HepG2 (cell line): ENCODE data around the gene RABGAP1. TPM values are rescaled to one million over a fixed set of nuclear protein-coding genes. Genes with fewer than 3 reads are reported as not detected.

Experiments used
- ARNT ChIP-seq: fragments of 450-650 bp; IDR thresholded peaks from 2 replicates; pipeline ENCODE4 v1.6.1; 2017
- CSRNP2 ChIP-seq: sonication (generic); formaldehyde crosslinking; conservative IDR thresholded peaks from 2 replicates; pipeline ENCODE4 v1.8.0; 2022; ENCODE audit warnings: low read depth, missing genetic modification reagents
- DMAP1 ChIP-seq: IDR thresholded peaks from 2 replicates; pipeline ENCODE4 v1.6.1; 2016
- DMTF1 ChIP-seq: sonication (generic); formaldehyde crosslinking; IDR thresholded peaks from 2 replicates; pipeline ENCODE4 v1.4.0; 2020; ENCODE audit warnings: mild to moderate bottlenecking, missing genetic modification reagents
- MAFK ChIP-seq, 2 experiments: IDR thresholded peaks in 1 of 2; conservative IDR thresholded peaks in 1 of 2; 2 replicates each; pipeline ENCODE4 v1.6.1; 2011; ENCODE audit warnings: improper control_type of control experiment in 2 of 2, low read length in 2 of 2
- MLX ChIP-seq: IDR thresholded peaks from 2 replicates; pipeline ENCODE4 v1.6.1; 2016
- MYC ChIP-seq: sonication (generic); formaldehyde crosslinking; IDR thresholded peaks from 2 replicates; pipeline ENCODE4 v1.9.0; 2021; ENCODE audit warnings: missing genetic modification reagents, borderline replicate concordance
- NFE2L2 ChIP-seq: fragments of 150-350 bp; IDR thresholded peaks from 2 replicates; pipeline ENCODE4 v1.6.1; 2014; ENCODE audit warnings: low read length
- TAF1 ChIP-seq: sonication (generic); formaldehyde crosslinking; IDR thresholded peaks from 2 replicates; pipeline ENCODE4 v1.4.0; 2020; ENCODE audit warnings: missing genetic modification reagents
- TERF1 ChIP-seq: sonication (generic); formaldehyde crosslinking; IDR thresholded peaks from 2 replicates; pipeline ENCODE4 v1.8.0; 2022; ENCODE audit warnings: mild to moderate bottlenecking, missing genetic modification reagents, moderate library complexity
- ZNF225 ChIP-seq: sonication (generic); formaldehyde crosslinking; IDR thresholded peaks from 2 replicates; pipeline ENCODE4 v1.4.0; 2020; ENCODE audit warnings: mild to moderate bottlenecking, missing genetic modification reagents
- ZNF350 ChIP-seq: sonication (generic); formaldehyde crosslinking; IDR thresholded peaks from 2 replicates; pipeline ENCODE4 v1.4.0; 2020; ENCODE audit warnings: mild to moderate bottlenecking, low read depth, missing genetic modification reagents, borderline replicate concordance
- ZNF383 ChIP-seq: sonication (generic); formaldehyde crosslinking; IDR thresholded peaks from 2 replicates; pipeline ENCODE4 v1.4.0; 2020; ENCODE audit warnings: missing genetic modification reagents, mild to moderate bottlenecking, borderline replicate concordance
- ZNF432 ChIP-seq: sonication (generic); formaldehyde crosslinking; IDR thresholded peaks from 2 replicates; pipeline ENCODE4 v1.5.0; 2020; ENCODE audit warnings: missing genetic modification reagents, mild to moderate bottlenecking, borderline replicate concordance
- ZSCAN9 ChIP-seq: IDR thresholded peaks from 2 replicates; pipeline ENCODE4 v1.6.1; 2016; ENCODE audit warnings: borderline replicate concordance
- polyA plus RNA-seq, 8 experiments: library from polyadenylated mRNA; depleted of rRNA in 3 of 8; stranded (reverse) in 7 of 8; unstranded in 1 of 8; fragments of >200 nt; fragmentation: Illumina TruSeq in 4 of 8; extraction: Trizol in 4 of 8; gene quantifications; 2 replicates each; pipeline versions ENCODE4 v1.2.1 to v1.2.3, GENCODE V29; 2011 to 2016; ENCODE audit warnings: low read depth in 4 of 8, missing spikeins in 1 of 8, mixed read lengths in 1 of 8; ENCODE audit not compliant: insufficient read depth in 1 of 8
- total RNA-seq, 5 experiments: library from RNA; depleted of rRNA; stranded (reverse); fragments of >200 nt; fragmentation: Illumina TruSeq; extraction: Trizol; gene quantifications; 2 replicates each; pipeline ENCODE4 v1.2.3, GENCODE V29; 2016; ENCODE audit warnings: low read depth in 1 of 5

Gene RABGAP1
- total and polyA plus RNA-seq, 2 of the 13 experiments (the other 11 are each of a cell fraction or from before 2014, with no cell fraction given): 19.1 to 19.3 TPM

- no peak for TF ChIP-seq DMTF1 (CRISPR knock-in tag)
- TF ChIP-seq DMAP1: no peak
- no peak for TF ChIP-seq ZSCAN9 (CRISPR knock-in tag)
- peak; percentile 77 to 86 for TF ChIP-seq MAFK (conservative IDR thresholded peaks at IDR 0.05 in 1 of 2, IDR thresholded peaks at IDR 0.05 in 1 of 2; ENCODE audit: low read length in 2 of 2)
- no peak for TF ChIP-seq ZNF225 (CRISPR knock-in tag)
- TF ChIP-seq ZNF383 (CRISPR knock-in tag): no peak
- no peak for TF ChIP-seq TAF1 (CRISPR knock-in tag)
- TF ChIP-seq ZNF350: no peak
- TF ChIP-seq MYC: no peak
- no peak for TF ChIP-seq TERF1 (CRISPR knock-in tag)
- TF ChIP-seq ZNF432: no peak
- peak; percentile 73 for TF ChIP-seq NFE2L2
- TF ChIP-seq MLX: no peak
- no peak for TF ChIP-seq CSRNP2 (CRISPR knock-in tag)
- no peak for TF ChIP-seq ARNT
These were observed 62.6 kb downstream of the RABGAP1 start (continued) for GRCh38 chr9:123003466-123003865.
